ENCODE data around the gene LRRD1. TPM values are rescaled to one million over a fixed set of nuclear protein-coding genes. Genes with fewer than 3 reads are reported as not detected.

Gene LRRD1
- polyA plus RNA-seq, 1 of the 3 experiments (the other 2 are of a cell fraction) = not detected

DNA sequence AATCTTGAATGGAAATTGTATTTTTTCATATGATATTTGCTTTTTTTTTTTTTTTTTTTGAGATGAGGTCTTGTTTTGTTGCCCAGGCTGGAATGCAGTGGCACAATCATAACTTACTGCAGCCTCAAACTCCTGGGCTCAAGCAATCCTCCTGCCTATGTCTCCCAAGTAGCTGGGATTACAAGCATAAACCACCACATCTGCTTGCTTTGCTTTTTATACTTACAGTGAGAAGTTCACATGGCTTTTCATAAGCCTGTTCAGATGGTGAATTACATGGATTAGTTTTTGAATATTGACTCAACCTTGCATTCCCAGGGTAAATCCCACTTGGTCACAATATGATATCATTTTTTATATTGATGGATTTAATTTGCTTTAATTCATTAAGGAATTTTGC lies 22.0 kb downstream of the LRRD1 start (continued):
- TF ChIP-seq, protein P1, sequence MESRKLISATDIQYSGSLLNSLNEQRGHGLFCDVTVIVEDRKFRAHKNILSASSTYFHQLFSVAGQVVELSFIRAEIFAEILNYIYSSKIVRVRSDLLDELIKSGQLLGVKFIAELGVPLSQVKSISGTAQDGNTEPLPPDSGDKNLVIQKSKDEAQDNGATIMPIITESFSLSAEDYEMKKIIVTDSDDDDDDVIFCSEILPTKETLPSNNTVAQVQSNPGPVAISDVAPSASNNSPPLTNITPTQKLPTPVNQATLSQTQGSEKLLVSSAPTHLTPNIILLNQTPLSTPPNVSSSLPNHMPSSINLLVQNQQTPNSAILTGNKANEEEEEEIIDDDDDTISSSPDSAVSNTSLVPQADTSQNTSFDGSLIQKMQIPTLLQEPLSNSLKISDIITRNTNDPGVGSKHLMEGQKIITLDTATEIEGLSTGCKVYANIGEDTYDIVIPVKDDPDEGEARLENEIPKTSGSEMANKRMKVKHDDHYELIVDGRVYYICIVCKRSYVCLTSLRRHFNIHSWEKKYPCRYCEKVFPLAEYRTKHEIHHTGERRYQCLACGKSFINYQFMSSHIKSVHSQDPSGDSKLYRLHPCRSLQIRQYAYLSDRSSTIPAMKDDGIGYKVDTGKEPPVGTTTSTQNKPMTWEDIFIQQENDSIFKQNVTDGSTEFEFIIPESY (IDR thresholded peaks at IDR 0.05; ENCODE audit: borderline replicate concordance, low read depth) = no peak

DNA sequence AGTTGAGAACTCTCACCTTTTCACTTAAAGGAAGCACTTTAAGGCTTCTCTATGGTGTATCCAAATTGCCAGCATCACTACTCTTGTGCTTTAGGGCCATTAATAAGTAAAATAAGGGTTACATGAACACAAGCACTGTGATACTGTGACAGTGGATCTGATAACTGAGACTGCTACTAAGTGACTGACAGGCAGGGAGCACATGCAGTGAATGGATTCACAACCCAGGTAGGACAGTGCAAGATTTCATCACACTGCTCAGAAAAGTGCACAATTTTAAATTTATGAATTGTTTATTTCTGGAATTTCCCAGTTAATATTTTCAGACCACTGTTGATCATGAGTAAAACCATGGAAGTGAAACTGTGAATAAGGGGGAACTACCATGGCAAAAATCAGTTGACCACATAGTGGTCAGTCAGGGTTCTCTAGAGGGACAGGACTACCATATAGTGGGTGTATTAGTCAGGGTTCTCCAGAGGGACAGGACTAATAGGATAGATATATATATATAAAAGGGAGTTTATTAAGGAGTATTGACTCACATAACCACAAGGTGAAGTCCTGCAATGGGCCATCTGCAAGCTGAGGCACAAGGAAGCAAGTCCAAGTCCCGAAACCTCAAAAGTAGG lies 23.7 kb downstream of the LRRD1 start:
- no peaks in the 10 kb centered on the region for H3K9me3 ChIP-seq
- H3K79me2 ChIP-seq (ENCODE audit: insufficient read depth) = no peaks in the 10 kb centered on the region
- no peak overlapping the region for H3K27ac ChIP-seq (ENCODE audit: low read depth in 2 of 2, low read length in 1 of 2)
- no peaks in the 10 kb centered on the region for H3K9me2 ChIP-seq
- no peak overlapping the region for H3K9ac ChIP-seq
- POLR2A ChIA-PET = no interaction called here
- no peaks in the 10 kb centered on the region for H4K20me1 ChIP-seq (ENCODE audit: insufficient read depth)
- no peak overlapping the region for H3K4me2 ChIP-seq
- CTCF ChIA-PET = no interaction called here
- TF ChIP-seq NFIC (IDR thresholded peaks at IDR 0.05; ENCODE audit: borderline replicate concordance) (no peak), RAD21 (IDR thresholded peaks at IDR 0.05; ENCODE audit: low read length) (no peak), EZH2phosphoT487 (IDR thresholded peaks at IDR 0.05; ENCODE audit: borderline replicate concordance, low read depth) (no peak), FOSL2 (IDR thresholded peaks at IDR 0.05; ENCODE audit: borderline replicate concordance, low read depth) (no peak), GATA2 (CRISPR knock-in tag; IDR thresholded peaks at IDR 0.05) (no peak), MXI1 (IDR thresholded peaks at IDR 0.05; ENCODE audit: low read depth, low read length) (no peak), TEAD4 (IDR thresholded peaks at IDR 0.05; ENCODE audit: borderline replicate concordance, insufficient read depth) (no peak), CHD2 (IDR thresholded peaks at IDR 0.05; ENCODE audit: low read length, partially characterized antibody) (no peak), JUND (IDR thresholded peaks at IDR 0.05) (no peak), FOXJ3 (CRISPR knock-in tag; IDR thresholded peaks at IDR 0.05) (no peak), RFX5 (IDR thresholded peaks at IDR 0.05; ENCODE audit: low read length) (no peak), SMC3 (IDR thresholded peaks at IDR 0.05; ENCODE audit: low read depth, low read length) (no peak), GABPA (IDR thresholded peaks at IDR 0.05; ENCODE audit: low read depth) (no peak)
- TF ChIP-seq, protein P2, sequence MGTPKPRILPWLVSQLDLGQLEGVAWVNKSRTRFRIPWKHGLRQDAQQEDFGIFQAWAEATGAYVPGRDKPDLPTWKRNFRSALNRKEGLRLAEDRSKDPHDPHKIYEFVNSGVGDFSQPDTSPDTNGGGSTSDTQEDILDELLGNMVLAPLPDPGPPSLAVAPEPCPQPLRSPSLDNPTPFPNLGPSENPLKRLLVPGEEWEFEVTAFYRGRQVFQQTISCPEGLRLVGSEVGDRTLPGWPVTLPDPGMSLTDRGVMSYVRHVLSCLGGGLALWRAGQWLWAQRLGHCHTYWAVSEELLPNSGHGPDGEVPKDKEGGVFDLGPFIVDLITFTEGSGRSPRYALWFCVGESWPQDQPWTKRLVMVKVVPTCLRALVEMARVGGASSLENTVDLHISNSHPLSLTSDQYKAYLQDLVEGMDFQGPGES (IDR thresholded peaks at IDR 0.05; ENCODE audit: low read depth, low read length) = no peak
- TF ChIP-seq, protein P3, sequence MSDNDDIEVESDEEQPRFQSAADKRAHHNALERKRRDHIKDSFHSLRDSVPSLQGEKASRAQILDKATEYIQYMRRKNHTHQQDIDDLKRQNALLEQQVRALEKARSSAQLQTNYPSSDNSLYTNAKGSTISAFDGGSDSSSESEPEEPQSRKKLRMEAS (IDR thresholded peaks at IDR 0.05; ENCODE audit: low read depth) = no peak
- H3K27me3 ChIP-seq (ENCODE audit: insufficient read depth) = no peaks in the 10 kb centered on the region
- no peak for DNase-seq
- no peaks in the 10 kb centered on the region for H3K4me1 ChIP-seq (ENCODE audit: control insufficient read depth in 1 of 2, insufficient read depth in 2 of 2, low read depth in 1 of 2, low read length in 1 of 2)
- no peak overlapping the region for H3K4me3 ChIP-seq (ENCODE audit: low read depth in 2 of 2, low read length in 1 of 2)
- 76% methylated on average over 1 of the region's 1 CpG for WGBS (ENCODE audit: low lambda C conversion rate)
- H2AFZ ChIP-seq (ENCODE audit: low read depth) = no peak overlapping the region
- peaks cover 5% of the 10 kb centered on the region for H3F3A ChIP-seq (replicated peaks; ENCODE audit: insufficient read depth)
- H3K36me3 ChIP-seq (replicated peaks in 1 of 2; ENCODE audit: control insufficient read depth in 1 of 2, insufficient read depth in 2 of 2, low read length in 1 of 2) = no peaks in the 10 kb centered on the region

Data from SK-N-SH (cell line).